ENCODE results near the gene SYNPO2.
A peak's percentile ranks its signal among the peaks of the same experiment; 100 is the strongest.

SYNPO2 gene

DNA sequence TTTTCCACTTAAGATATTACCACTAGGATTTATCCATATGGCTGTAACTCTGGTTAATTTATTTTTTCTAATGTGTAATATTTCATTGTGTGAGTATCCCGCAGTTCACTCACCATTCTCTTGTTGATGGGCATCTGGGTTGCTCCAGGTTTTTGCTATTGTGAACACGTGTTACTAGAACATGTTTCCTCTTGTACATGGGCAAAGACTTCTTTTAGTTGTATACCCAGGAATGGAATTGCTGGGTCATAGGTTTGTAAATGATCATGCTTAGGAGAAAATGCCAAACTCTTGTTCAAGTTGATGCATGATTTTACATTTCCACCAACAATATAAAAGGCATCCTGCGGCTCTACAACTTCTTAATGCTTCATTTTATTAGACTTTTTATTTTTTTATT is 26.8 kb downstream of the SYNPO2 start:
- TF ChIP-seq, protein P1, sequence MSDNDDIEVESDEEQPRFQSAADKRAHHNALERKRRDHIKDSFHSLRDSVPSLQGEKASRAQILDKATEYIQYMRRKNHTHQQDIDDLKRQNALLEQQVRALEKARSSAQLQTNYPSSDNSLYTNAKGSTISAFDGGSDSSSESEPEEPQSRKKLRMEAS (IDR thresholded peaks at IDR 0.05; ENCODE audit: low read depth, low read length): no peak
- TF ChIP-seq MYC (IDR thresholded peaks at IDR 0.05; ENCODE audit: low read depth, low read length) (no peak), POLR2A (IDR thresholded peaks at IDR 0.05; ENCODE audit: extremely low read depth, insufficient read length) (no peak)
- H3K4me3 ChIP-seq (ENCODE audit: low read depth, low read length): no peak overlapping the region
- DNase-seq (ENCODE audit: low read depth): no peak

DNA sequence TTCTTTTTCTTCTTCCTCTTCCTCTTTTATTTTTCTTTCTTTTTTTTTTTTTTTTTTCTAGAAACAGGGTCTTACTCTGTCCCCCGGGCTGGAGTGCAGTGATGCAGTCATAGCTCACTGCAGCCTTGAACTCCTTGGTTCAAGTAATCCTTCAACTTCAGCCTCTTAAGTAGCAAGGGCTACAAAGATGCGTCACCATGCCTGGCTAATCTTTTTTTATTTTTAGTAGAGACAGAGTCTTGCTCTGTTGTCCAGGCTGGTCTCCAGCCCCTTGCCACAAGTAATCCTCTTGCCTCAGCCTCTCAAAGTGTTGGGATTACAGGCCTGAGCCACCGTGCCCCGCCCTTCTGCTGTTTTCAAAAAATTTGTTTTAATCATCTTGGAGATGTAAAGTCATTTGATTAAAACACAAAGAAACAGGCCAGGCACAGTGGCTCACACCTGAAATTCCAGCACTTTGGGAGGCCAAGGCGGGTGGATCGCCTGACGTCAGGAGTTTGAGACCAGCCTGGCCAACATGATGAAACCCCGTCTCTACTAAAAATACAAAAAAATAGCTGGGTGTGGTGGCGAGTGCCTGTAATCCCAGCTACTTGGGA is 28.1 kb downstream of the SYNPO2 start:
- no peak for DNase-seq (ENCODE audit: low read depth)
- no peak for TF ChIP-seq MYC (IDR thresholded peaks at IDR 0.05; ENCODE audit: low read depth, low read length)
- TF ChIP-seq, protein P2, sequence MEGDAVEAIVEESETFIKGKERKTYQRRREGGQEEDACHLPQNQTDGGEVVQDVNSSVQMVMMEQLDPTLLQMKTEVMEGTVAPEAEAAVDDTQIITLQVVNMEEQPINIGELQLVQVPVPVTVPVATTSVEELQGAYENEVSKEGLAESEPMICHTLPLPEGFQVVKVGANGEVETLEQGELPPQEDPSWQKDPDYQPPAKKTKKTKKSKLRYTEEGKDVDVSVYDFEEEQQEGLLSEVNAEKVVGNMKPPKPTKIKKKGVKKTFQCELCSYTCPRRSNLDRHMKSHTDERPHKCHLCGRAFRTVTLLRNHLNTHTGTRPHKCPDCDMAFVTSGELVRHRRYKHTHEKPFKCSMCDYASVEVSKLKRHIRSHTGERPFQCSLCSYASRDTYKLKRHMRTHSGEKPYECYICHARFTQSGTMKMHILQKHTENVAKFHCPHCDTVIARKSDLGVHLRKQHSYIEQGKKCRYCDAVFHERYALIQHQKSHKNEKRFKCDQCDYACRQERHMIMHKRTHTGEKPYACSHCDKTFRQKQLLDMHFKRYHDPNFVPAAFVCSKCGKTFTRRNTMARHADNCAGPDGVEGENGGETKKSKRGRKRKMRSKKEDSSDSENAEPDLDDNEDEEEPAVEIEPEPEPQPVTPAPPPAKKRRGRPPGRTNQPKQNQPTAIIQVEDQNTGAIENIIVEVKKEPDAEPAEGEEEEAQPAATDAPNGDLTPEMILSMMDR (IDR thresholded peaks at IDR 0.05; ENCODE audit: low read depth, low read length): no peak
- TF ChIP-seq, protein P1 (IDR thresholded peaks at IDR 0.05; ENCODE audit: low read depth, low read length): no peak

DNA sequence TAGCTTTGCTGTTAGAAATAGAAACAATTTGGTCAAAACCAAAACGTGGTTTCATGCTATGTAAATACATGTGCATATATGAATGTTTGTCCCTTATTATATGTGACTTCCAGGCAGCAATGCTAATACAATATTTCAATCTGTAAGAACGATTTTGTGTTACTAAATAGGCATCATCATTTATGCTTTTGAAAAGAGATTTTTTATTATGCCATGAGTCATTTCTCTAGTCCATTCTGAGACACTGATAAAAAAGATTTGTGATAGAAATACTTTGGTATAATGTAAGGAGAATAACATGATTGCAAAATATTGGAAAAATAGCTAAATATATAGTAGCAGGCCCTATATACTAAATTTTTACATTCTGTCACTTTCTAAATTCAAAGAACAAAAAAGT is 28.9 kb downstream of the SYNPO2 start:
- TF ChIP-seq, protein P2 (IDR thresholded peaks at IDR 0.05; ENCODE audit: low read depth, low read length): no peak
- TF ChIP-seq MYC (IDR thresholded peaks at IDR 0.05; ENCODE audit: low read depth, low read length) (no peak), POLR2A (IDR thresholded peaks at IDR 0.05; ENCODE audit: extremely low read depth, insufficient read length) (no peak)
- TF ChIP-seq, protein P1 (IDR thresholded peaks at IDR 0.05; ENCODE audit: low read depth, low read length): no peak
- H3K4me3 ChIP-seq (ENCODE audit: low read depth, low read length): no peak overlapping the region
- no peak for DNase-seq (ENCODE audit: low read depth)

More for the DNA sequence above, 28.1 kb downstream of the SYNPO2 start:
- H3K4me3 ChIP-seq (ENCODE audit: low read depth, low read length): no peak overlapping the region

DNA sequence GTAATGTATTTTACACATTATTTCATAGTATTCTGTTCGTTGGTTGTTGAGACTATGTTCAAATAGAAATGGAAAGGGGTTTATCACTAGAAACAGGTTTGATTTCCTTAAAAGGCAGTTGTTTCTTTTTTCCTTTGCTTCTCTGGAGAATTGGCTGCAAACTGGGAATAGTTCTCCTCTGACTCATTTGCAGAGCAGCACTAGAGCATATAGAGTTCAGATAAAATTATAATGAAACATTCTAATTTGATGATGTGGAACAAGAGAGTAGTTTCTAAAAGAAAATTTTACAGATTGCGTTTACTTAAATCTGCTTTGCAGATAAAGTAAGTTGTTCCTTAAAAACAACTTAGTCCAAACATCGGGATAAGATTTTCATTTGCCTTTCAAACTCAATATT is 29.7 kb downstream of the SYNPO2 start:
- TF ChIP-seq, protein P2 (IDR thresholded peaks at IDR 0.05; ENCODE audit: low read depth, low read length): no peak
- TF ChIP-seq, protein P1 (IDR thresholded peaks at IDR 0.05; ENCODE audit: low read depth, low read length): no peak
- TF ChIP-seq MYC (IDR thresholded peaks at IDR 0.05; ENCODE audit: low read depth, low read length): no peak
- TF ChIP-seq POLR2A (IDR thresholded peaks at IDR 0.05; ENCODE audit: extremely low read depth, insufficient read length): no peak
- no peak for DNase-seq (ENCODE audit: low read depth)
- no peak overlapping the region for H3K4me3 ChIP-seq (ENCODE audit: low read depth, low read length)

DNA sequence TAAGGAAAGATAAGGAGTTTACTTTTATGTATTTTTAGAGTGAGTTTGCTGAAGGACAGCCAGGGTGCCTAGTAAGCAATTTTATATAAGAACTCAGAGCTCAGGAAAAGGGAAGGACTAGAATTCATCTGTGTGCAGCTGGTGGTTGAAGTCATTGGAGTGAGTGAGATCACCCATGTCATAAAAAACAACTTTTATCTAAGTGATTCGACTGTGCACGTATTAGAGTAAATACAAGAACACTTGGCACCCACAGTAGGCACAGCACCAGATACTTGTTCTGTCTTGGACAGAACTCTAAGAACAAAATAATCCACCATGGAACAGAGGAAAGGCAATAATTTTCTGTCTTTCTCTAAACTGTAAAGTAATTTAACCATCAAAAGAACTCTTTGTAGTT is 31.6 kb downstream of the SYNPO2 start:
- TF ChIP-seq POLR2A (IDR thresholded peaks at IDR 0.05; ENCODE audit: extremely low read depth, insufficient read length) (no peak), MYC (IDR thresholded peaks at IDR 0.05; ENCODE audit: low read depth, low read length) (no peak)
- TF ChIP-seq, protein P2 (IDR thresholded peaks at IDR 0.05; ENCODE audit: low read depth, low read length): no peak
- TF ChIP-seq, protein P1 (IDR thresholded peaks at IDR 0.05; ENCODE audit: low read depth, low read length): no peak
- DNase-seq (ENCODE audit: low read depth): peak; percentile 33

DNA sequence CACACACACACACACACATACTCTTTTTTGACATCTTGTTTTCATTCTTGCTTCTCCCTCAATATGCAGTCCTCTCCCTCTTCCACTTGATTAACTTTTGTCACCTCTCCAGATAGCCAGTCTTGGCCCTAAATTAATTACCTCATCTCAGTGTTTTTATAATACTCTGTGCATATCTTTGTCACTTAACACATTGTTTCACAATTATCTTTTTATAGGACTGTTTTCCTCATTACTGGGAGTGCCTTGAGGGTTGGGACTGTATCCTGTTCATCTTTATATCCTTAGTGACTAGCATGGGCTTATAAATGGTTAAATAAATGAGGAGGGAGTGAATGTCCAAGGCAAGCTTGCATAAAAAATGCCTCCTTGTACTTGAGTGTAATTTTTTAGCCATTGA is 33.1 kb downstream of the SYNPO2 start:
- H3K4me3 ChIP-seq (ENCODE audit: low read depth, low read length): no peak overlapping the region
- DNase-seq (ENCODE audit: low read depth): no peak
- TF ChIP-seq, protein P1 (IDR thresholded peaks at IDR 0.05; ENCODE audit: low read depth, low read length): no peak
- no peak for TF ChIP-seq POLR2A (IDR thresholded peaks at IDR 0.05; ENCODE audit: extremely low read depth, insufficient read length)

More for the DNA sequence above, 31.6 kb downstream of the SYNPO2 start:
- no peak overlapping the region for H3K4me3 ChIP-seq (ENCODE audit: low read depth, low read length)

All from NB4 (cell line).